Esophagus muscularis mucosa (tissue), 3 donors: Measurements from ENCODE around the gene OLAH.

Experiments used
- POLR2A ChIP-seq: fragments of 450-650 bp; IDR thresholded peaks from one replicate; pipeline ENCODE4 v1.6.1; 2017; ENCODE audit warnings: antibody characterized with exemption, moderate library complexity, mild to moderate bottlenecking, low read depth
- POLR2AphosphoS5 ChIP-seq, 2 donors: sonication (generic); formaldehyde crosslinking; IDR thresholded peaks; one replicate each; pipeline ENCODE4 v1.6.1; 2017; ENCODE audit warnings: antibody characterized with exemption in 2 of 2
- TF ChIP-seq, protein P1 (sequence below), 3 experiments: fragments of 200-600 bp in 2 of 3; fragments of 450-650 bp in 1 of 3; sonication (generic) in 2 of 3; IDR thresholded peaks; one replicate each; pipeline ENCODE4 v1.5.1; 2017 to 2019; ENCODE audit warnings: antibody characterized with exemption in 3 of 3, mild to moderate bottlenecking in 2 of 3, moderate library complexity in 1 of 3

DNA sequence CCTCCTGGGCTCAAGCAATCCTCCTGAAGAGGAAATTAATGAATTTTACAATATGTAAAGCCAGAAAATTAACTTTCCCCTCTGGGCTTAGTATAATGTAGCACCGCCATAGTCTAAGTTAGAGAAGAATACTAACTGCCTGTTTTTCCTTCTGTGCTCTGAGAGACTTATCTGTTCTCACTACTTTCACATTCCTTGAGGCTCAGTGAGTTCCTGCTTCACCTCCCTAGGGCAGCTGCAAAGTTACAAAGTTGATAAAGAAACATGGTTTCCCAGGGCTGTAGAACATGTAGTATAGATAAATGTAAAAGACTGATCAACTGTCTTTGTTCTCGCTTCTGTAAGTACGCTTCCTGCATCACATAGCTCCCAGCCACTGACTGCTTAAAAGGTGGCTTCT is 16.0 kb upstream of the OLAH start:
- TF ChIP-seq, protein P1, sequence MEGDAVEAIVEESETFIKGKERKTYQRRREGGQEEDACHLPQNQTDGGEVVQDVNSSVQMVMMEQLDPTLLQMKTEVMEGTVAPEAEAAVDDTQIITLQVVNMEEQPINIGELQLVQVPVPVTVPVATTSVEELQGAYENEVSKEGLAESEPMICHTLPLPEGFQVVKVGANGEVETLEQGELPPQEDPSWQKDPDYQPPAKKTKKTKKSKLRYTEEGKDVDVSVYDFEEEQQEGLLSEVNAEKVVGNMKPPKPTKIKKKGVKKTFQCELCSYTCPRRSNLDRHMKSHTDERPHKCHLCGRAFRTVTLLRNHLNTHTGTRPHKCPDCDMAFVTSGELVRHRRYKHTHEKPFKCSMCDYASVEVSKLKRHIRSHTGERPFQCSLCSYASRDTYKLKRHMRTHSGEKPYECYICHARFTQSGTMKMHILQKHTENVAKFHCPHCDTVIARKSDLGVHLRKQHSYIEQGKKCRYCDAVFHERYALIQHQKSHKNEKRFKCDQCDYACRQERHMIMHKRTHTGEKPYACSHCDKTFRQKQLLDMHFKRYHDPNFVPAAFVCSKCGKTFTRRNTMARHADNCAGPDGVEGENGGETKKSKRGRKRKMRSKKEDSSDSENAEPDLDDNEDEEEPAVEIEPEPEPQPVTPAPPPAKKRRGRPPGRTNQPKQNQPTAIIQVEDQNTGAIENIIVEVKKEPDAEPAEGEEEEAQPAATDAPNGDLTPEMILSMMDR (IDR thresholded peaks at IDR 0.05) = no peak
- no peak for TF ChIP-seq POLR2A
- TF ChIP-seq POLR2AphosphoS5 (IDR thresholded peaks at IDR 0.05) = no peak
